Measurements from ENCODE around the gene TMEM235. TPM values are rescaled to one million over a fixed set of nuclear protein-coding genes. Genes with fewer than 3 reads are reported as not detected.
"Not testable (repeated sequence)": the region's sequence is repeated elsewhere in the genome, so short reads cannot be mapped to it uniquely, and the experiment has no call there.

Gene TMEM235
- polyA plus RNA-seq, 3 donors = not detected

GRCh38 chr17:78214706-78215061 lies 16.7 kb upstream of the TMEM235 start:
- no peak for DNase-seq (ENCODE audit: low read depth in 3 of 3, low spot score in 2 of 3)

GRCh38 chr17:78219396-78220150 lies 11.9 kb upstream of the TMEM235 start:
- no peak for DNase-seq (ENCODE audit: low read depth in 3 of 3, low spot score in 2 of 3)

DNA sequence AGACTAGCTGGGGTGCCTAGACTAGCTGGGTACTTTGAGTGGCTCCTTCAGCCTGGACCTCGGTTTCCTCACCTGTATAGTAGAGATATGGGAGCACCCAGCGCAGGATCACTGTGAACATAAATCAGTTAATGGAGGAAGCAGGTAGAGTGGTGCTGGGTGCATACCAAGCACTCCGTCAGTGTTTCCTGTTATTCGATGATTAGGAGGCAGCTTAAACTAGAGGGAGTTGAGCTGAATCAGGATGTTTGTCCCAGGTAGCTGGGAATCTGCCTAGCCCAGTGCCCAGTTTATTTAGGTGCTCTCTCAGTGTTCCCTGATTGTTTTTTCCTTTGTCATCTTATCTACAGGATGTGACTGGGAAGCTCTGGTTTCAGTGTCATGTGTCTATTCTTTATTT lies 8.4 kb upstream of the TMEM235 start:
- DNase-seq (ENCODE audit: low read depth in 3 of 3, low spot score in 2 of 3) = no peak

DNA sequence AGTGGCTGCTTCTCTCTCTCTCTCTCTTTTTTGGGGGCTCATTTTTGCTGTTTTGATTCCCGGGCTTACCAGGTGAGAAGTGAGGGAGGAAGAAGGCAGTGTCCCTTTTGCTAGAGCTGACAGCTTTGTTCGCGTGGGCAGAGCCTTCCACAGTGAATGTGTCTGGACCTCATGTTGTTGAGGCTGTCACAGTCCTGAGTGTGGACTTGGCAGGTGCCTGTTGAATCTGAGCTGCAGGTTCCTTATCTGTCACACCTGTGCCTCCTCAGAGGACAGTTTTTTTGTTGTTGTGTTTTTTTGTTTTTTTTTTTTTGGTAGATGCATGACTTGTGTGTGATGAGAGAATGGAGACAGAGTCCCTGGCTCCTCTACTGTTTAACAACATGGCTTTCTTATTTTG lies 7.7 kb upstream of the TMEM235 start:
- no peak for DNase-seq (ENCODE audit: low read depth in 3 of 3, low spot score in 2 of 3)

GRCh38 chr17:78224231-78225087 lies 7.0 kb upstream of the TMEM235 start:
- no peak for DNase-seq (ENCODE audit: low read depth in 3 of 3, low spot score in 2 of 3)

DNA sequence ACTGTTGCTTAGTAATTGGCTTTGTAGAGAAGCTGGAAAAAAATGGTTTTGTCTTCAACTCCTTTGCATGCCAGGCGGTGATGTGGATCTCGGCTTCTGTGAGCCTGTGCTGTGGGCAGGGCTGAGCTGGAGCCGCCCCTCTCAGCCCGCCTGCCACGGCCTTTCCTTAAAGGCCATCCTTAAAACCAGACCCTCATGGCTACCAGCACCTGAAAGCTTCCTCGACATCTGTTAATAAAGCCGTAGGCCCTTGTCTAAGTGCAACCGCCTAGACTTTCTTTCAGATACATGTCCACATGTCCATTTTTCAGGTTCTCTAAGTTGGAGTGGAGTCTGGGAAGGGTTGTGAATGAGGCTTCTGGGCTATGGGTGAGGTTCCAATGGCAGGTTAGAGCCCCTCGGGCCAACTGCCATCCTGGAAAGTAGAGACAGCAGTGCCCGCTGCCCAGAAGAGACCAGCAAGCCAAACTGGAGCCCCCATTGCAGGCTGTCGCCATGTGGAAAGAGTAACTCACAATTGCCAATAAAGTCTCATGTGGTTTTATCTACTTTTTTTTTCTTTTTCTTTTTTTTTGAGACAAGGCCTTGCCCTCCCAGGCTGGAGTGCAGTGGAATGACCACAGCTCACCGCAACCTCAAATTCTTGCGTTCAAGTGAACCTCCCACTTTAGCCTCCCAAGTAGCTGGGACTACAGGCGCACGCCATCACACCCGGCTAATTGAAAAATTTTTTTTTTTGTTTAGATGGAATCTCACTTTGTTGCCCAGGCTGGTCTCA lies 6.2 kb upstream of the TMEM235 start:
- DNase-seq (ENCODE audit: low read depth in 3 of 3, low spot score in 2 of 3) = no peak

DNA sequence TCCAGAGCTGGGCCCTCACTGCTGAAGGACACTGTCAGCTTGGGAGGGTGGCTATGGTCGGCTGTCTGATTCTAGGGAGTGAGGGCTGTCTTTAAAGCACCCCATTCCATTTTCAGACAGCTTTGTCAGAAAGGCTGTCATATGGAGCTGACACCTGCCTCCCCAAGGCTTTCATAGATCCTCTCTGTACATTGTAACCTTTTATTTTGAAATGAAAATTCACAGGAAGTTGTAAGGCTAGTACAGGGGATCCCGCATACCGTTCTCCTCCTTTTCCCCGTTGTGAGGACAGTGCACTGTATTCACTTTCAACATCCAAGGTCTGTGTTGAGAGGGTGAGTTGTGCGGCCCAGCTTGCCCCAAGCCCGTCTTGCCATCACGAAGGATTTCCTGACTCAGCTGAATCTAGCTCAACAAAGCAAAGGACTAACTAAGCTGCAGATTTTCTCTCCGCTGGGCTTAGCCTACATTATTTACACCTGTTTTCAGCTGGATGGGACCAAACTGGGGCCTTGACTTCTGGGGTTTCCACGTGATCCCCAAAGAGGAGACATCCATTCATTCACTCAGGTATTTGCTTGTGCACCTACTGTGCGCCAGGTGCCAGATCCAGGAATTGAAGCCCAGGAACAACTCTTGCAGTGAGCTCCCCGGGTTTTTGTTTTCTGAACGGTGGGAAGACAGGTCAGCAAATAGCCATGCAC lies 5.2 kb upstream of the TMEM235 start:
- DNase-seq (ENCODE audit: low read depth in 3 of 3, low spot score in 2 of 3) = no peak

DNA sequence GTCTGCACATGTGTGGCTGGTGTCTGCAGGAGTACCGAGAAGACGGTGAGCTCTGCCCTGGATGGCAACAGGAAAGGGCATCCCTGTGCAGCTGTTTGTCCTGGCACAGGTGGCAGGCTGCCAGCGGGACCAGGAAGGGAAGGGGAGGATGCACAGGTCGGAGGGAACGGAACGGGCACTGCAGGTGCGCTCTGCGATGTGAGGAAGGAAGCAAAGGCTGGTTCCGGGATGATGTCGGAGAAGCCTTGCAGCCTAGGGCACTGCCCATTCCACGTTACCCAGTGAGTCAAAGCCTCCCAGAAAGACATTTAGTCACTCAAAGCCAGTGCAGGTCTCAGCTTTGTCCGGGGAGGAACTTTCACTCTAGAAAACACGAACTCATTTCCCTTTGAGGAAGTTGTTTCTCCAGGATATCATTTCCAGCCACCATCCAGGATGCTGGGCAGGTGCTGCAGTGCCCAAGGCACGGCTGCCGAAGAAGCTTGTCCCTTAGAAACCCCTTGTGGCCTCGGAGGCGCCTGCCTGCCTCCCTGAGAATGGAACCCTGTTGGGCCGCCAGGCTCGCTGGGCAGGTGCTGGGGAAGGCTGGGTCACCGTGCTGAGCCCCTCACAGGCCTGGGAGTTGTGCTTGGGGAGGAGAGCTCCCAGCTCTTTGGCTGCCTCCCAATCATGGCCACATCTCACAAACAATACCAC lies 4.5 kb upstream of the TMEM235 start:
- DNase-seq (ENCODE audit: low read depth in 3 of 3, low spot score in 2 of 3) = no peak

DNA sequence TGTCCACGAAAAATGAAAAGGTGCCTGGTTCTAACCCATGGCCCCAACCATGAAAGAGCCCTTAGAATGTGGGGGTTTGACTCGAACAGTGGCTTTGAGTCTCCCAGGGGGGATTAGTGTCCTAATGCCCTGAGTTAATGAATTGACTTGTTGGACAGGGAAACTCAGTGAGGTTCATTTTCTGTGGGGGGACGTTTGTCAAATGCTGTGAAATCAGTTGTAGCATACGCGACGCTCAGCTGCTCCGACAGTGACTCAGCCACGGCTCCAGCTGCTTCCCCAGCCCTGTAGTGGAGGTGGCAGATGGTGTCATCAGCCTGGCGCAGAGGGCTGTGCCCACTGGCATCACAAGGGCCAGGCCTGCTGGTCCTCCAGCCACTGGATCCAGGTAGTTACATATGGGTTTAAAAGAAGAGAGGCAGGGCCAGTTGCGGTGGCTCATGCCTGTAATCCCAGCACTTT lies 3.9 kb upstream of the TMEM235 start:
- no peak for DNase-seq (ENCODE audit: low read depth in 3 of 3, low spot score in 2 of 3)

GRCh38 chr17:78228176-78228575 lies 3.3 kb upstream of the TMEM235 start:
- DNase-seq (ENCODE audit: low read depth in 3 of 3, low spot score in 2 of 3) = no peak

- DNase-seq (ENCODE audit: low read depth in 3 of 3, low spot score in 2 of 3) = no peak
Observed at GRCh38 chr17:78230252-78230962, 1.0 kb upstream of the TMEM235 start.

GRCh38 chr17:78231991-78232858 lies 794 bp downstream of the TMEM235 start:
- no peak for DNase-seq (ENCODE audit: low read depth in 3 of 3, low spot score in 2 of 3)

DNA sequence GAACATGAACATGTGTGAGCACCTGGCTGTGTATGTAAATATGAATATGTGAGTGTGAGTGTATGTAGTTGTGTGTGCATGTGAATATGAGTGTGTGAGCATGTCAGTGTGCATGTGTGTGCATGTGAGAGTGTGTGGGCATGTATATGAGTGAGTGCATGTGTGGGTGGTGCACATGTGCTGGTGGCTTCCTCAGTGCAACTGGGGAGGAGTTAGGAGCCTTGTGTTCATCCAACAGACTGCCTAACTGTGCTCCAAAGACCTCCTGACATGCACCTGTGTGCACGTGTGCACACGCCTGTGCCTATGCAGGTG lies 1.4 kb downstream of the TMEM235 start:
- DNase-seq (ENCODE audit: low read depth in 3 of 3, low spot score in 2 of 3) = no peak

DNA sequence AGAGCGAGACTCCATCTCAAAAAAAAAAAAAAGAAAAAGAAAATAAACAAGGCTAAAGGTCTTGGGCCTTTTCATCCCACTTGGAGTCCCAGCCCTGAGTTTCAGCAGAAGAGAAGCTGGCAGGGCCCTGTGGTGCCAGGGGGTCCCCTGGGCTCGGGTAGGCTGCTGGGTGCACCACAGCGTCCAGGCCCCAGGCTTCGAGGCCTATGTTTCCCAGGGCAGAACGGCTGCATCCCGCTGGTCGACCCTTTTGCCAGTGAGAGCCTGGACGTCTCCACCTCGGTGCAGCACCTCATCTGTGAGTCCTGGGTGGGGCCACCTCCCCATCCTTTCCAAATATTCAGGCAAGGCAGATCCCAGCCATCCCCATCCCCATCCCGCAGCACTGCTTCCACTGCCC lies 2.2 kb downstream of the TMEM235 start:
- no peak for DNase-seq (ENCODE audit: low read depth in 3 of 3, low spot score in 2 of 3)

DNA sequence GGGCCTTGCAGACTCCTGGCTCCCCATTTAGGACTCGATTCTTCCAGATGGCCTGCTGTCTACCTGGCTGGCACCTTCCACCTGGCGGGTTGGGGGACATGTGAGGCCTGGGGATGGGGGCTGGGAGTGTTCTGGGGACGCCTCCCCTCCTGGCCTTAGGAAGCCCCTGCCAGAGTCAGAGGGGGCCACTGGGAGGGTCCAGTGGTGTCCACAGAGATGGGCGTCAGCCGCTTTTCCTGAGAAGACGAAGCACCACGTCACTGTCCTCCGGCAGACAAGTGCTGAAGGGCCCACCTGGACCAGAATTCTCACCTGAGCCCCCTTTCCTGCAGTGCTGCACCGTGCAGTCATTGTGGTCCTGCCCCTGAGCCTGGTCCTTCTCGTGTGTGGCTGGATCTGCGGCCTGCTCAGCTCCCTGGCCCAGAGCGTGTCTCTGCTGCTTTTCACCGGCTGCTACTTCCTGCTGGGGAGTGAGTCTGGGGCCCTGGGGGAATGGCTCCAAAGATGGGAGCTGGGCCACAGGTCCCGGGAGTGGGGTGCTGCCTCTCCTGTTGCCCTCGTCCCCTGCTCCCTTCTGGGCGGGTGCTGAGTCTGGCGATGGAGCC lies 2.9 kb downstream of the TMEM235 start:
- DNase-seq (ENCODE audit: low read depth in 3 of 3, low spot score in 2 of 3) = no peak

DNA sequence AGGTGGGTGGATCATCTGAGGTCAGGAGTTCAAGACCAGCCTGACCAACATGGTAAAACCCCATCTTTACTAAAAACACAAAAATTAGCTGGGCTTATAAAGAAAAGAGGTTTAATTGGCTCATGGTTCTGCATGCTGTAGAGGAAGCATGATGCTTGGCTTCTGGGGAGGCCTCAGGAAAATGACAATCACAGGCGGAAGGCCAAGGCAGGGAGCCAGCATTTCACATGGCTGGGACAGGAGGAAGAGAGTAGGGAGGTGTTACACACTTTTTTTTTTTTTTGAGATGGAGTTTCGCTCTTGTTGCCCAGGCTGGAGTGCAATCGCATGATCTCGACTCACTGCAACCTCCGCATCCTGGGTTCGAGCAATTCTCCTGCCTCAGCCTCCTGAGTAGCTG lies 3.6 kb downstream of the TMEM235 start:
- not testable (repeated sequence) for DNase-seq (ENCODE audit: low read depth in 3 of 3, low spot score in 2 of 3)

- DNase-seq (ENCODE audit: low read depth in 3 of 3, low spot score in 2 of 3) = no peak
Observed at GRCh38 chr17:78235885-78236284, 4.5 kb downstream of the TMEM235 start.
